ENCODE measurements around the gene SH2D3C.
A peak's percentile ranks its signal among the peaks of the same experiment; 100 is the strongest.

SH2D3C gene

DNA sequence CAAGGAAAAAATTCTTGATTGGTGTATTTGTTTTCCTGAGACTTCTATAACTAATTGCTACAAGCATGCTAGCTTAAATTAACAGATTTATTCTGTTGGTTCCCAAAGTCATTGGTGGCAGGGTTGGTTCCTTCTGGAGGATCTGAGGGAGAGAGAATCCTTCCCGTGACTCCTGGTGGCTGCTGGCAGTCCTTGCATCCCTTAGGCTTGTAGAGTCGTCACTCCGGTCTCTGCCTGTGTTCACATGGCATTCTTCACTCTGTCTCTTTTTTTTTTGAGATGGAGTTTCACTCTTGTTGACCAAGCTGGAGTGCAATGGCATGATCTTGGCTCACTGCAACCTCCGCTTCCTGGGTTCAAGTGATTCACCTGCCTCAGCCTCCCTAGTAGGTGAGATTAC is 12.6 kb upstream of the SH2D3C start:
- H3K9me2 ChIP-seq (replicated peaks; ENCODE audit: insufficient read depth, low read length) = no peaks in the 10 kb centered on the region
- H3K27me3 ChIP-seq (replicated peaks; ENCODE audit: insufficient read depth, low read length) = no peaks in the 10 kb centered on the region
- no peak overlapping the region for H3K27ac ChIP-seq (ENCODE audit: low read length)
- peaks cover 30% of the 10 kb centered on the region for H3K4me1 ChIP-seq (ENCODE audit: low read length)
- H3K4me2 ChIP-seq (ENCODE audit: low read depth, low read length) = no peak overlapping the region
- peaks cover 36% of the 10 kb centered on the region for H3K36me3 ChIP-seq (replicated peaks; ENCODE audit: insufficient read depth, low read length)
- H3F3A ChIP-seq (ENCODE audit: insufficient read depth, low read length) = peaks cover 40% of the 10 kb centered on the region
- peaks cover 51% of the 10 kb centered on the region for H3K79me2 ChIP-seq (ENCODE audit: low read length)
- no peak overlapping the region for H2AFZ ChIP-seq (ENCODE audit: low read length)
- no peaks in the 10 kb centered on the region for H3K9me3 ChIP-seq (replicated peaks; ENCODE audit: insufficient read depth, low read length)
- peaks cover 32% of the 10 kb centered on the region for H4K20me1 ChIP-seq (ENCODE audit: insufficient read depth, low read length)
- no peak for DNase-seq
- H3K9ac ChIP-seq (ENCODE audit: low read length) = no peak overlapping the region
- TF ChIP-seq EZH2phosphoT487 (IDR thresholded peaks at IDR 0.05; ENCODE audit: low read length) (no peak), EZH2 (optimal IDR thresholded peaks at IDR 0.05; ENCODE audit: low read depth, low read length) (no peak), CTCF (IDR thresholded peaks at IDR 0.05; ENCODE audit: low read length) (no peak)
- no peak overlapping the region for H3K4me3 ChIP-seq (ENCODE audit: low read length)

- TF ChIP-seq EZH2phosphoT487 (IDR thresholded peaks at IDR 0.05; ENCODE audit: low read length) = no peak
- TF ChIP-seq EZH2 (optimal IDR thresholded peaks at IDR 0.05; ENCODE audit: low read depth, low read length) = no peak
- no peak for TF ChIP-seq CTCF (IDR thresholded peaks at IDR 0.05; ENCODE audit: low read length)
- H3K79me2 ChIP-seq (ENCODE audit: low read length) = peaks cover 53% of the 10 kb centered on the region
- peaks cover 32% of the 10 kb centered on the region for H4K20me1 ChIP-seq (ENCODE audit: insufficient read depth, low read length)
- H3K4me1 ChIP-seq (ENCODE audit: low read length) = peaks cover 25% of the 10 kb centered on the region
- H3K9ac ChIP-seq (ENCODE audit: low read length) = no peak overlapping the region
- no peak overlapping the region for H3K4me2 ChIP-seq (ENCODE audit: low read depth, low read length)
- H2AFZ ChIP-seq (ENCODE audit: low read length) = no peak overlapping the region
- H3K27me3 ChIP-seq (replicated peaks; ENCODE audit: insufficient read depth, low read length) = no peaks in the 10 kb centered on the region
- H3K4me3 ChIP-seq (ENCODE audit: low read length) = no peak overlapping the region
- H3F3A ChIP-seq (ENCODE audit: insufficient read depth, low read length) = peaks cover 36% of the 10 kb centered on the region
- H3K36me3 ChIP-seq (replicated peaks; ENCODE audit: insufficient read depth, low read length) = peaks cover 36% of the 10 kb centered on the region
- no peaks in the 10 kb centered on the region for H3K9me2 ChIP-seq (replicated peaks; ENCODE audit: insufficient read depth, low read length)
- no peak for DNase-seq
- no peak overlapping the region for H3K27ac ChIP-seq (ENCODE audit: low read length)
- H3K9me3 ChIP-seq (replicated peaks; ENCODE audit: insufficient read depth, low read length) = no peaks in the 10 kb centered on the region
Measured at GRCh38 chr9:127790094-127790855, 11.8 kb upstream of the SH2D3C start.

DNA sequence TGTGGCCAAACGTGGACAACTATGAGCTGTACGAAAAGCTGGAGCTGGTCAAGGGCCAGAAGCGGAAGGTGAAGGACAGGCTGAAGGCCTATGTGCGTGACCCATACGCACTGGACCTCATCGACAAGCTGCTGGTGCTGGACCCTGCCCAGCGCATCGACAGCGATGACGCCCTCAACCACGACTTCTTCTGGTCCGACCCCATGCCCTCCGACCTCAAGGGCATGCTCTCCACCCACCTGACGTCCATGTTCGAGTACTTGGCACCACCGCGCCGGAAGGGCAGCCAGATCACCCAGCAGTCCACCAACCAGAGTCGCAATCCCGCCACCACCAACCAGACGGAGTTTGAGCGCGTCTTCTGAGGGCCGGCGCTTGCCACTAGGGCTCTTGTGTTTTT is 10.7 kb upstream of the SH2D3C start:
- Histone ChIP-seq H3F3A (ENCODE audit: insufficient read depth, low read length) (peaks cover 36% of the 10 kb centered on the region), H3K9me3 (replicated peaks; ENCODE audit: insufficient read depth, low read length) (no peaks in the 10 kb centered on the region), H3K27me3 (replicated peaks; ENCODE audit: insufficient read depth, low read length) (no peaks in the 10 kb centered on the region), H3K9me2 (replicated peaks; ENCODE audit: insufficient read depth, low read length) (no peaks in the 10 kb centered on the region), H3K4me1 (ENCODE audit: low read length) (peaks cover 31% of the 10 kb centered on the region), H3K4me2 (ENCODE audit: low read depth, low read length) (no peak overlapping the region), H3K9ac (ENCODE audit: low read length) (no peak overlapping the region), H2AFZ (ENCODE audit: low read length) (no peak overlapping the region), H4K20me1 (ENCODE audit: insufficient read depth, low read length) (peaks cover 32% of the 10 kb centered on the region), H3K4me3 (ENCODE audit: low read length) (no peak overlapping the region), H3K79me2 (ENCODE audit: low read length) (peaks cover 53% of the 10 kb centered on the region), H3K36me3 (replicated peaks; ENCODE audit: insufficient read depth, low read length) (peaks cover 36% of the 10 kb centered on the region), H3K27ac (ENCODE audit: low read length) (peak overlapping the region; percentile 39; the same call in 1 of the 2 replicates)
- TF ChIP-seq CTCF (IDR thresholded peaks at IDR 0.05; ENCODE audit: low read length) = no peak
- TF ChIP-seq EZH2 (optimal IDR thresholded peaks at IDR 0.05; ENCODE audit: low read depth, low read length) = no peak
- no peak for TF ChIP-seq EZH2phosphoT487 (IDR thresholded peaks at IDR 0.05; ENCODE audit: low read length)
- no peak for DNase-seq
